Measurements from ENCODE around the gene TRERF1.

- TF ChIP-seq POLR2AphosphoS5 (IDR thresholded peaks at IDR 0.05; ENCODE audit: low read depth, low read length): no peak
- no peak for TF ChIP-seq JUND (IDR thresholded peaks at IDR 0.05)
- no peak for TF ChIP-seq TEAD4 (IDR thresholded peaks at IDR 0.05; ENCODE audit: borderline replicate concordance, insufficient read depth)
- TF ChIP-seq, protein P1, sequence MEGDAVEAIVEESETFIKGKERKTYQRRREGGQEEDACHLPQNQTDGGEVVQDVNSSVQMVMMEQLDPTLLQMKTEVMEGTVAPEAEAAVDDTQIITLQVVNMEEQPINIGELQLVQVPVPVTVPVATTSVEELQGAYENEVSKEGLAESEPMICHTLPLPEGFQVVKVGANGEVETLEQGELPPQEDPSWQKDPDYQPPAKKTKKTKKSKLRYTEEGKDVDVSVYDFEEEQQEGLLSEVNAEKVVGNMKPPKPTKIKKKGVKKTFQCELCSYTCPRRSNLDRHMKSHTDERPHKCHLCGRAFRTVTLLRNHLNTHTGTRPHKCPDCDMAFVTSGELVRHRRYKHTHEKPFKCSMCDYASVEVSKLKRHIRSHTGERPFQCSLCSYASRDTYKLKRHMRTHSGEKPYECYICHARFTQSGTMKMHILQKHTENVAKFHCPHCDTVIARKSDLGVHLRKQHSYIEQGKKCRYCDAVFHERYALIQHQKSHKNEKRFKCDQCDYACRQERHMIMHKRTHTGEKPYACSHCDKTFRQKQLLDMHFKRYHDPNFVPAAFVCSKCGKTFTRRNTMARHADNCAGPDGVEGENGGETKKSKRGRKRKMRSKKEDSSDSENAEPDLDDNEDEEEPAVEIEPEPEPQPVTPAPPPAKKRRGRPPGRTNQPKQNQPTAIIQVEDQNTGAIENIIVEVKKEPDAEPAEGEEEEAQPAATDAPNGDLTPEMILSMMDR (IDR thresholded peaks at IDR 0.05): no peak
- no peak for TF ChIP-seq SIN3A (IDR thresholded peaks at IDR 0.05; ENCODE audit: borderline replicate concordance, low read depth, low read length)
- no peak for TF ChIP-seq GABPA (IDR thresholded peaks at IDR 0.05; ENCODE audit: low read depth)
- TF ChIP-seq IRF3 (IDR thresholded peaks at IDR 0.05; ENCODE audit: low read depth, low read length): no peak
- TF ChIP-seq GATA2 (CRISPR knock-in tag; IDR thresholded peaks at IDR 0.05): no peak
- TF ChIP-seq EZH2phosphoT487 (IDR thresholded peaks at IDR 0.05; ENCODE audit: borderline replicate concordance, low read depth): no peak
- no peak for TF ChIP-seq TAF1 (IDR thresholded peaks at IDR 0.05; ENCODE audit: borderline replicate concordance, low read depth, low read length)
- no peak for TF ChIP-seq ELF1 (IDR thresholded peaks at IDR 0.05)
- no peak for TF ChIP-seq RXRA (IDR thresholded peaks at IDR 0.05; ENCODE audit: borderline replicate concordance, low read depth)
- no peak for TF ChIP-seq PBX3 (IDR thresholded peaks at IDR 0.05)
- TF ChIP-seq USF1 (IDR thresholded peaks at IDR 0.05; ENCODE audit: borderline replicate concordance, low read depth): no peak
Observed at GRCh38 chr6:42419490-42420280, 32.0 kb downstream of the TRERF1 start.

Measured in SK-N-SH (cell line).